Stimulated activated CD8-positive, alpha-beta memory T cell treated with anti-CD3 and anti-CD28 coated beads, Interleukin-4, amount 100 ng/mL, for 24 hours (primary cell): ENCODE data around the gene DRICH1.
"Not testable (repeated sequence)": the region's sequence is repeated elsewhere in the genome, so short reads cannot be mapped to it uniquely, and the experiment has no call there.

Experiments
- DNase-seq: peaks from one replicate; pipeline ENCODE4 v3.0.0-alpha.2; 2020; ENCODE audit warnings: low read depth

Gene DRICH1

DNA sequence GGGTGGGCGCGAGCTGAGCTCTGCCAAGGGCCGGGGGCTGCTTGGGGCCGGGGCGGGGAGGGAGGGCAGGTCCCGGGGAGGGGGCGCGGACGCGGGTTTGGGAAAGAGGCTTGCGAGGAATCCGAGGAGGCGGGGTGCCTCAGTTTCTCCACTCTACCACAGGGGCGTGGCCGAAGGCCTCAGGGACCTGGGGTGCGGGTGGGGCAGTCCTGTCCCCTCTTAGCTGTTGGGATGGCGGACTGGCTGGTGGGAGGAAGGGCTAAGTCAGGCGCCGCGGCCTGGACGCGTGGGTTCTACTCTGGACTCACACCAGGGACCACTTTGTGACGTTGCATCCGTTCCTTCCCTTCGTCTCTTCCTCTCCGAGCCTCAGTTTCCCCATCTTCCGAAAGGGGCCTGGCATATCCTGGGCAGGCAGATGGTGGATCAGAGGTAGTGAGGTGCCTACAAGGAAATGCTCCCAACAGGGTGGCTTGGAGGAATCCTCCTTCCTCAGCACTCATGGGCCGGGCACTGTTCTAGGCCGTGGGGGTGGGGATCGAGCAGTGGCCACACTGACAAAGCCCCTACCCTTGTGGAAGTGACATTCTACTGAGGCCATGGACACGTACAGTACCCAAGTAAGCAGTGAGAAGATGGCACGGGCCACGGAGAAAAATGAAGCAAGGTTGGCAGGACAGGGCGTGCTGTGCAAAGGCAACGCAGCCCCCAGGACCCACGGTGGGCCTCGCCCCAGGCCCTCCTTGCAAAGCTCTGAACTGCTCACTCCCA, 65.2 kb downstream of the DRICH1 start:
- DNase-seq: no peak

DNA sequence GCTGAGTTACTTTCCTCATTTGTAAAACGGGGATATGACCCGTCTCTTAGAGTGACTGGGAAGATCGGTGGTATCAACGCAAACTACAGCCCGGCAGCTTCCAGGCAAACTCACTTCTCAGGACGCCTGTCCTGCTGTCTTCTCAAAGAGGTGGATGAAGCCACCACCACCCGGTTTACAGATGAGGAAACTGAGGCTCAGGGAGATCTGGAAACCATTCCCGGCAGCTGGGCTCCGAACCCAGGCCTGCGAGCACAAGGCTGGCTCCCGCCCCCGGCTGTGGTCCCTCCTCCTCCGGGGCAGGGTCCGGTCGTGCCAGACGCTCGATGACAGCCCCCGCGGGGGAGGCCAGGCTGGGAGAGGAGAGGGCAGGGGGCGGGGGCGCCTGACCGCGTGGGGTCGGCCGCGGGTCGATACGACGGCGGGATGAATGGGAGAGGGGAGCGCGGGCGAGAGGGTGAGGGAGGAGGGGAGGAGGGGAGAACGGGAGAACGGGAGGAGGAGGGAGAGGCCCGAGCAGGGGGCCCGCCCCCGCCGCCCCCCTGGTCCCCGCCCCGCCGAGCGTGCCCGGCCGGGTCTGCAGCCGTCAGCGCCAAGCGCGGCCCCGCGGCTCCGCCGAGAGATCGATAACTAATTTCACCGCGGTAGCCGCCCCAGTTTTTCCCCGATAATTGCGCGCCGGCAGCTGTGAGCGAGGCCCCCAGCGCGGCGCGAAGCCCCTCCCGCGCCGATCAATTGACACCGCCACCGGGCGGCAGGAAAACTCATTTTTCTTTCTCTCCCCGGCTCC, 66.0 kb downstream of the DRICH1 start:
- no peak for DNase-seq

DNA sequence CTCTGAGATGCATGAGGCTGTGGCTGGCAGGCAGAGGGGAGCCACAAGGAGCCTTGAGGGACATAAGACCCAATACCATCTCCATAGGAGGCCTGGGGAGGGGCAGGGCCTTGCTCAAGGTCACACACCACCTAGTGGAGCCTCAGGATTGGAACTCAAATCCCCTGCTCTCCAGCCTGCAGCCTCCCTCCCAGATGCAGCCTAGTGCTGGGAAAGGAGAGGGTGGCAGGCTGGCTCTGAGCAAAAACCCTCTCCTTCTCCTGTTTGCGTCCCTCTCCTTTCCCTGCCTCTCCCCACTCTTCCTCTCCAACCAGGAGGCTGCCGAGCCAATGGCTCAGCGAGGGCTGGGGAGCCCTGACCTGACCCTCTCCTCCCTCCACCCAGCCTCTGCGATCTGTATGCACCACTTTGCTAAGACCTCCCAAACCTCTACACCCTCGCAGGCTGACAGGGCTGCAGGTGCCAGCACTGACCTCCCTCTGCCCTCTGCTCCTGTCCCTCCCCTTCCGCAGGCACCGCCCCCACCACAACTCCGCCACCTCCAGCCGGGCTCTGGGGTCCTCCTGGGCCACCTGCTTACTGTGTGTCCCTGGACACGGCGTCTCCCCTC, 66.7 kb downstream of the DRICH1 start:
- DNase-seq: no peak

GRCh38 chr22:23564276-23564675, 67.8 kb downstream of the DRICH1 start:
- DNase-seq: no peak

DNA sequence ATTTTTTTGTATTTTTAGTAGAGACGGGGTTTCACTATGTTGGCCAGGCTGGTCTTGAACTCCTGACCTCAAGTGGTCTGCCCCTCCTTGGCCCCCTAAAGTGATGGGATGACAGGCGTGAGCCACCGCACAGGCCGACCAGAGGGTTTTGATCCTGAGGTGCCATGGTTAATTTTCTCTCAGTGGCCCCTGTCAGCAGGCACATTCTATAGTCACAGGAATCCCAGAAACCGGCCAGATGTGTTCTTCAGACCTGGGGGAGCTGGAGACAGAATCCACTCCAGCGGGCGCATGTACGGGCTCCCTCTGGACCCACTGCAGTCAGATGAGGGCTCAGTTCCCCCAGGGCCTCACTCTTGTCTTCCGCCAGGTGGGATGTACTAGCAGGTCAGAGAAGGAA, 69.0 kb downstream of the DRICH1 start:
- DNase-seq: no peak

- no peak for DNase-seq
Observed at GRCh38 chr22:23562186-23562585, 69.9 kb downstream of the DRICH1 start.

DNA sequence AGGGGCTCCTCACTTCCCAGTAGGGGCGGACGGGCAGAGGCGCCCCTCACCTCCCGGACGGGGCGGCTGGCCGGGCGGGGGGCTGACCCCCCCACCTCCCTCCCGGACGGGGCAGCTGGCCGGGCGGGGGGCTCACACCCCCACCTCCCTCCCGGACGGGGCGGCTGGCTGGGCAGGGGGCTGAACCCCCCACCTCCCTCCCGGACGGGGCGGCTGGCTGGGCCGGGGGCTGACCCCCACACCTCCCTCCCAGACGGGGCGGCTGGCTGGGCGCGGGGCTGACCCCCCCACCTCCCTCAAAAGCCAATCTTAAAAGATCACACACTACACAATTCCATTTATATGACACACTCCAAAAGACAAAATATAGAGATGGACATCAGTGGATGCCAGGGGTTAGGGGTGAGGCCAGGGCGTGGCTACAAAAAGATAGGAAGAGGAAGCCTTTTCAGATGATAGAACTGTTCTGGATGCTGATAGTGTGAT, 71.1 kb downstream of the DRICH1 start:
- not testable (repeated sequence) for DNase-seq

- not testable (repeated sequence) for DNase-seq
Observed at GRCh38 chr22:23560215-23560614, 71.9 kb downstream of the DRICH1 start.
